GM12878 (cell line): Measurements from ENCODE around the gene PRUNE2. TPM values are rescaled to one million over a fixed set of nuclear protein-coding genes. Genes with fewer than 3 reads are reported as not detected.

Source experiments
- ATAC-seq: fragments of 200-7000 bp; cut with Tn5 transposase; 3 replicates; pipeline ENCODE4 v1.9.1; 2020; ENCODE audit warnings: mild to moderate bottlenecking, moderate library complexity
- BruUV-seq: library from RNA; stranded (reverse); fragments of 400-500 nt; replicated peaks from 2 replicates; lab custom pipeline; 2021; lab: Mats Ljungman, UMichigan
- CTCF ChIA-PET: fragments of 300-600 bp; sonication (Branson Sonifier 250); formaldehyde crosslinking; extraction: SDS; loops from one replicate; lab custom pipeline; 2021; ENCODE audit warnings: inconsistent platforms; lab: Yijun Ruan, JAX
- POLR2A ChIA-PET: fragments of 350-600 bp; formaldehyde crosslinking; extraction: SDS; loops from one replicate; lab custom pipeline; 2021; ENCODE audit warnings: inconsistent platforms; lab: Charles Lee
- RAD21 ChIA-PET: fragments of 300-600 bp; sonication (Branson Sonifier 250); formaldehyde crosslinking; loops from one replicate; lab custom pipeline; 2023; ENCODE audit warnings: antibody characterized with exemption; ENCODE audit not compliant: unreplicated experiment; lab: Charles Lee
- SMC1A ChIA-PET: fragments of 300-600 bp; sonication (Branson Sonifier 250); formaldehyde crosslinking; loops from one replicate; lab custom pipeline; 2023; ENCODE audit not compliant: unreplicated experiment, uncharacterized antibody; lab: Charles Lee
- DNase-seq: peaks from one replicate; pipeline ENCODE4 v3.0.0-alpha.2; 2011; ENCODE audit warnings: low read depth, low spot score
- FAIRE-seq: peaks from 3 replicates; lab custom pipeline; 2011; peaks lifted over from hg19 to GRCh38; lab: Jason Lieb, UNC
- H2AFZ ChIP-seq: 2 replicates; pipeline ENCODE4 v1.6.0; 2011; ENCODE audit warnings: low read depth, low read length, control low read depth; ENCODE audit not compliant: control insufficient read depth
- H3K27ac ChIP-seq: 2 replicates; pipeline ENCODE4 v1.5.1; 2011; ENCODE audit warnings: control low read depth; ENCODE audit not compliant: control insufficient read depth, insufficient read depth
- H3K27me3 ChIP-seq, 2 experiments: replicated peaks in 1 of 2; 2 replicates each; pipeline versions ENCODE4 v1.6.0 to v1.6.1; 2011; ENCODE audit warnings: low read length in 1 of 2; ENCODE audit not compliant: control insufficient read depth in 2 of 2, insufficient read depth in 2 of 2
- H3K36me3 ChIP-seq, 2 experiments: 2 replicates each; pipeline ENCODE4 v1.5.1; 2011; ENCODE audit warnings: low read length in 1 of 2; ENCODE audit not compliant: control insufficient read depth in 2 of 2, insufficient read depth in 2 of 2
- H3K4me1 ChIP-seq: 2 replicates; pipeline ENCODE4 v1.6.1; 2011; ENCODE audit warnings: mild to moderate bottlenecking, low read length, moderate library complexity, mixed read lengths; ENCODE audit not compliant: control insufficient read depth, insufficient read depth
- H3K4me2 ChIP-seq: 2 replicates; pipeline ENCODE4 v1.6.0; 2011; ENCODE audit warnings: control low read depth; ENCODE audit not compliant: control insufficient read depth, insufficient read depth
- H3K4me3 ChIP-seq: fragments of 200-600 bp; sonication (generic); 2 replicates; pipeline ENCODE4 v1.5.1; 2016
- H3K79me2 ChIP-seq: 2 replicates; pipeline ENCODE4 v1.6.0; 2011; ENCODE audit warnings: low read length; ENCODE audit not compliant: control insufficient read depth, insufficient read depth
- H3K9ac ChIP-seq: 2 replicates; pipeline ENCODE4 v1.8.0; 2011; ENCODE audit warnings: low read length, control low read depth, mixed read lengths; ENCODE audit not compliant: control insufficient read depth, insufficient read depth
- H3K9me3 ChIP-seq: replicated peaks from 3 replicates; pipeline ENCODE4 v1.5.1; 2011; ENCODE audit warnings: mild to moderate bottlenecking, low read length; ENCODE audit not compliant: control insufficient read depth, insufficient read depth
- H4K20me1 ChIP-seq: 2 replicates; pipeline ENCODE4 v1.6.0; 2011; ENCODE audit not compliant: control insufficient read depth, insufficient read depth
- BACH1 ChIP-seq: fragments of 450-650 bp; IDR thresholded peaks from 2 replicates; pipeline ENCODE4 v1.6.1; 2017; ENCODE audit warnings: mild to moderate bottlenecking, borderline replicate concordance
- BCL11A ChIP-seq: IDR thresholded peaks from 2 replicates; pipeline ENCODE4 v1.6.1; 2011; ENCODE audit warnings: low read depth, low read length
- BHLHE40 ChIP-seq, 2 experiments: fragments of 450-650 bp in 1 of 2; IDR thresholded peaks; 2 replicates each; pipeline ENCODE4 v1.6.1; 2011 to 2017; ENCODE audit warnings: low read depth in 2 of 2, borderline replicate concordance in 1 of 2, improper control_type of control experiment in 1 of 2, low read length in 1 of 2, mild to moderate bottlenecking in 1 of 2
- CBFB ChIP-seq: IDR thresholded peaks from 2 replicates; pipeline ENCODE4 v1.6.1; 2016; ENCODE audit warnings: antibody characterized with exemption, low read depth
- EP300 ChIP-seq, 2 experiments: fragments of 150-350 bp in 1 of 2; IDR thresholded peaks; 2 replicates each; pipeline ENCODE4 v1.6.1; 2011 to 2012; ENCODE audit warnings: low read depth in 2 of 2, low read length in 2 of 2, borderline replicate concordance in 1 of 2, improper control_type of control experiment in 1 of 2, inconsistent platforms in 1 of 2; ENCODE audit not compliant: control insufficient read depth in 1 of 2
- HCFC1 ChIP-seq: fragments of 150-350 bp; IDR thresholded peaks from 2 replicates; pipeline ENCODE4 v1.6.1; 2014; ENCODE audit warnings: low read length
- NR2C1 ChIP-seq: fragments of 450-650 bp; IDR thresholded peaks from 2 replicates; pipeline ENCODE4 v1.6.1; 2017; ENCODE audit warnings: antibody characterized with exemption, mild to moderate bottlenecking, moderate library complexity
- RBBP5 ChIP-seq: fragments of 200-600 bp; sonication (generic); conservative IDR thresholded peaks from 2 replicates; pipeline ENCODE4 v1.6.1; 2016
- SIX5 ChIP-seq: IDR thresholded peaks from 2 replicates; pipeline ENCODE4 v1.6.1; 2011; ENCODE audit warnings: mild to moderate bottlenecking, low read depth, low read length, moderate library complexity; ENCODE audit not compliant: severe bottlenecking
- SMC3 ChIP-seq: IDR thresholded peaks from 2 replicates; pipeline ENCODE4 v1.6.1; 2011; ENCODE audit warnings: low read length, improper control_type of control experiment, borderline replicate concordance
- SREBF2 ChIP-seq: IDR thresholded peaks from 2 replicates; pipeline ENCODE4 v1.6.1; 2012; ENCODE audit warnings: mild to moderate bottlenecking, low read length
- SUPT20H ChIP-seq: IDR thresholded peaks from 2 replicates; pipeline ENCODE4 v1.6.1; 2011; ENCODE audit warnings: low read depth, mild to moderate bottlenecking, low read length, moderate library complexity, borderline replicate concordance; ENCODE audit not compliant: control insufficient read depth
- TCF3 ChIP-seq: IDR thresholded peaks from 2 replicates; pipeline ENCODE4 v1.6.1; 2012; ENCODE audit warnings: low read depth, mild to moderate bottlenecking, low read length, borderline replicate concordance; ENCODE audit not compliant: insufficient read depth
- WRNIP1 ChIP-seq: IDR thresholded peaks from 2 replicates; pipeline ENCODE4 v1.6.1; 2011; ENCODE audit warnings: low read depth, low read length, improper control_type of control experiment, borderline replicate concordance
- ZSCAN29 ChIP-seq: fragments of 450-650 bp; IDR thresholded peaks from 2 replicates; pipeline ENCODE4 v1.6.1; 2017; ENCODE audit warnings: mild to moderate bottlenecking, moderate library complexity
- WGBS: methylation state at CpG from one replicate; pipeline ENCODE4 v1.1.6; 2016; ENCODE audit warnings: low lambda C conversion rate; ENCODE audit not compliant: insufficient replicate concordance, insufficient coverage; ENCODE audit errors: missing lambda C conversion rate; 5-methylcytosine and 5-hydroxymethylcytosine counted together
- in situ Hi-C: fragments of 300-500 bp; cut with MboI; formaldehyde crosslinking; loops from 9 replicates; pipeline ENCODE4 v1.14.3; 2018; ENCODE audit warnings: mixed read lengths
- intact Hi-C: fragments of 100-400 bp; cut with micrococcal nuclease; formaldehyde crosslinking; loops from one replicate; pipeline ENCODE4 v1.14.2; 2022; ENCODE audit not compliant: unreplicated experiment
- polyA plus RNA-seq, 11 experiments: library from polyadenylated mRNA; depleted of rRNA in 4 of 11; unstranded in 6 of 11; stranded (reverse) in 5 of 11; fragments of >200 nt; fragmentation: Nextera tagmentation in 4 of 11; fragmentation: Illumina TruSeq in 1 of 11; extraction: Ambion mirVana in 4 of 11; extraction: Trizol in 1 of 11; gene quantifications; 1 replicate in 1 of 11; 2 replicates in 10 of 11; pipeline versions ENCODE4 v1.2.1 to v1.2.3, GENCODE V29; 2011 to 2016; ENCODE audit warnings: inconsistent platforms in 2 of 11, missing spikeins in 2 of 11, low read depth in 1 of 11
- total RNA-seq, 4 experiments: library from RNA; depleted of rRNA in 3 of 4; stranded (reverse); fragments of >200 nt in 3 of 4; fragmentation: Illumina TruSeq in 1 of 4; extraction: Trizol in 1 of 4; gene quantifications; 2 replicates each; pipeline versions ENCODE4 v1.2.1 to v1.2.3, GENCODE V29; 2013 to 2021
- TF ChIP-seq, protein P1 (sequence below): fragments of 450-650 bp; conservative IDR thresholded peaks from 2 replicates; pipeline ENCODE4 v1.6.1; 2017; ENCODE audit warnings: mild to moderate bottlenecking, moderate library complexity
- TF ChIP-seq, protein P2 (sequence below): fragments of 450-650 bp; IDR thresholded peaks from 2 replicates; pipeline ENCODE4 v1.6.1; 2016; ENCODE audit warnings: mild to moderate bottlenecking, moderate library complexity, borderline replicate concordance

The PRUNE2 gene
- total and polyA plus RNA-seq, 10 of the 15 experiments (the other 5 are each of a cell fraction or from before 2014, with no cell fraction given) = 0.07 to 0.63 (median 0.25) TPM

DNA sequence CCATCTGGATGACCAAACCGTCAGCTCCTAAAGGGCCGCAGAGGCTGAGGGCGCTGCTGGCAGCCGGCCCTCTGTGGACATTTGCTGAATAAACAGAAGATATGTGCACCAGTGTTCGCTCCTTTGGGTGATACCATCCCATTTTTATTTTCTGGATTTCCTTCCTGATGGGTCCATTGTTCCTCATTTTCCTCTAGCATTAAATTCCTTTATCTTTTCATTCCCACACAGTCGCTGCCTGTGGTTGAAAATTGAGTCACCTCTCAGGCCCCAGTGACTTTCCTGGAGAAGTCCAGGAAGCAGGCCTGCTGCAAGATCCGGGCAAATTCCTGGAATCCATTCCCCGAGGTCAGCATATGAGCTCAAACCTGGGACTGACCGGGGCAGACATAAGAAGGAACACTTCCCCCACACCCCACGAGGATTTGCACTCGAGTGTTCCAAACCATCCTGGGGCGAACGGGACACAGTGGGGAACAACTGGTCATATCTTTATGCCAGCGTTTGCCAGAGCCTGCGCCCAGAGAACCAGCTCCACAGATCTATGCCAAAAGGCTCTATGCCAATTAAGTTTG, 228.3 kb downstream of the PRUNE2 start:
- 44% methylated on average over 15 of the region's 15 CpGs for WGBS
- Histone ChIP-seq H2AFZ (no peak overlapping the region), H3K27me3 (no peaks in the 10 kb centered on the region; a peak in 1 of 4 replicates), H3K27ac (no peak overlapping the region), H3K9me3 (no peaks in the 10 kb centered on the region; the same call in 2 of the 3 replicates), H3K79me2 (no peaks in the 10 kb centered on the region), H4K20me1 (no peaks in the 10 kb centered on the region), H3K36me3 (no peaks in the 10 kb centered on the region), H3K4me1 (no peaks in the 10 kb centered on the region), H3K9ac (no peak overlapping the region), H3K4me3 (no peak overlapping the region), H3K4me2 (no peak overlapping the region)
- TF ChIP-seq NR2C1 (no peak), RBBP5 (no peak), WRNIP1 (no peak), SMC3 (no peak), BHLHE40 (IDR thresholded peaks at IDR 0.05; ENCODE audit: borderline replicate concordance in 1 of 2, low read depth in 2 of 2, low read length in 1 of 2) (no peak), BCL11A (no peak), HCFC1 (no peak), SIX5 (no peak), BACH1 (no peak), EP300 (IDR thresholded peaks at IDR 0.05; ENCODE audit: borderline replicate concordance in 1 of 2, control insufficient read depth in 1 of 2, low read depth in 2 of 2, low read length in 2 of 2) (no peak), SREBF2 (no peak), ZSCAN29 (no peak), TCF3 (no peak), SUPT20H (no peak), CBFB (no peak)
- TF ChIP-seq, protein P1, sequence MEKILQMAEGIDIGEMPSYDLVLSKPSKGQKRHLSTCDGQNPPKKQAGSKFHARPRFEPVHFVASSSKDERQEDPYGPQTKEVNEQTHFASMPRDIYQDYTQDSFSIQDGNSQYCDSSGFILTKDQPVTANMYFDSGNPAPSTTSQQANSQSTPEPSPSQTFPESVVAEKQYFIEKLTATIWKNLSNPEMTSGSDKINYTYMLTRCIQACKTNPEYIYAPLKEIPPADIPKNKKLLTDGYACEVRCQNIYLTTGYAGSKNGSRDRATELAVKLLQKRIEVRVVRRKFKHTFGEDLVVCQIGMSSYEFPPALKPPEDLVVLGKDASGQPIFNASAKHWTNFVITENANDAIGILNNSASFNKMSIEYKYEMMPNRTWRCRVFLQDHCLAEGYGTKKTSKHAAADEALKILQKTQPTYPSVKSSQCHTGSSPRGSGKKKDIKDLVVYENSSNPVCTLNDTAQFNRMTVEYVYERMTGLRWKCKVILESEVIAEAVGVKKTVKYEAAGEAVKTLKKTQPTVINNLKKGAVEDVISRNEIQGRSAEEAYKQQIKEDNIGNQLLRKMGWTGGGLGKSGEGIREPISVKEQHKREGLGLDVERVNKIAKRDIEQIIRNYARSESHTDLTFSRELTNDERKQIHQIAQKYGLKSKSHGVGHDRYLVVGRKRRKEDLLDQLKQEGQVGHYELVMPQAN = no peak
- TF ChIP-seq, protein P2, sequence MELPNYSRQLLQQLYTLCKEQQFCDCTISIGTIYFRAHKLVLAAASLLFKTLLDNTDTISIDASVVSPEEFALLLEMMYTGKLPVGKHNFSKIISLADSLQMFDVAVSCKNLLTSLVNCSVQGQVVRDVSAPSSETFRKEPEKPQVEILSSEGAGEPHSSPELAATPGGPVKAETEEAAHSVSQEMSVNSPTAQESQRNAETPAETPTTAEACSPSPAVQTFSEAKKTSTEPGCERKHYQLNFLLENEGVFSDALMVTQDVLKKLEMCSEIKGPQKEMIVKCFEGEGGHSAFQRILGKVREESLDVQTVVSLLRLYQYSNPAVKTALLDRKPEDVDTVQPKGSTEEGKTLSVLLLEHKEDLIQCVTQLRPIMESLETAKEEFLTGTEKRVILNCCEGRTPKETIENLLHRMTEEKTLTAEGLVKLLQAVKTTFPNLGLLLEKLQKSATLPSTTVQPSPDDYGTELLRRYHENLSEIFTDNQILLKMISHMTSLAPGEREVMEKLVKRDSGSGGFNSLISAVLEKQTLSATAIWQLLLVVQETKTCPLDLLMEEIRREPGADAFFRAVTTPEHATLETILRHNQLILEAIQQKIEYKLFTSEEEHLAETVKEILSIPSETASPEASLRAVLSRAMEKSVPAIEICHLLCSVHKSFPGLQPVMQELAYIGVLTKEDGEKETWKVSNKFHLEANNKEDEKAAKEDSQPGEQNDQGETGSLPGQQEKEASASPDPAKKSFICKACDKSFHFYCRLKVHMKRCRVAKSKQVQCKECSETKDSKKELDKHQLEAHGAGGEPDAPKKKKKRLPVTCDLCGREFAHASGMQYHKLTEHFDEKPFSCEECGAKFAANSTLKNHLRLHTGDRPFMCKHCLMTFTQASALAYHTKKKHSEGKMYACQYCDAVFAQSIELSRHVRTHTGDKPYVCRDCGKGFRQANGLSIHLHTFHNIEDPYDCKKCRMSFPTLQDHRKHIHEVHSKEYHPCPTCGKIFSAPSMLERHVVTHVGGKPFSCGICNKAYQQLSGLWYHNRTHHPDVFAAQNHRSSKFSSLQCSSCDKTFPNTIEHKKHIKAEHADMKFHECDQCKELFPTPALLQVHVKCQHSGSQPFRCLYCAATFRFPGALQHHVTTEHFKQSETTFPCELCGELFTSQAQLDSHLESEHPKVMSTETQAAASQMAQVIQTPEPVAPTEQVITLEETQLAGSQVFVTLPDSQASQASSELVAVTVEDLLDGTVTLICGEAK = no peak
- RAD21 ChIA-PET = no interaction called here
- intact Hi-C loops = no loop called here
- POLR2A ChIA-PET = no interaction called here
- BruUV-seq = no TSS peak
- SMC1A ChIA-PET = no interaction called here
- ATAC-seq (no peak), FAIRE-seq (no peak), DNase-seq (no peak)
- CTCF ChIA-PET = no interaction called here
- in situ Hi-C loops = no loop called here
